RWPE2 (cell line): Measurements from ENCODE around the gene DNAH5.
"Not testable (repeated sequence)": the region's sequence is repeated elsewhere in the genome, so short reads cannot be mapped to it uniquely, and the experiment has no call there.

Experiments used
- ATAC-seq: fragments of 200-7000 bp; cut with Tn5 transposase; 3 replicates; pipeline ENCODE4 v1.9.1; 2021; ENCODE audit warnings: low read depth
- DNase-seq: peaks from one replicate; pipeline ENCODE4 v3.0.0-alpha.2; 2020; ENCODE audit warnings: low spot score
- H3K27ac ChIP-seq: fragments of 450-650 bp; 2 replicates; pipeline ENCODE4 v1.5.1; 2017; ENCODE audit warnings: mild to moderate bottlenecking; ENCODE audit not compliant: poor library complexity, severe bottlenecking
- H3K27me3 ChIP-seq: fragments of 250-450 bp; sonication (Bioruptor Pico); 2 replicates; pipeline ENCODE4 v1.5.1; 2021; ENCODE audit warnings: mild to moderate bottlenecking, moderate library complexity; ENCODE audit not compliant: insufficient read depth, poor library complexity, severe bottlenecking
- H3K36me3 ChIP-seq: fragments of 250-450 bp; sonication (Bioruptor Pico); 2 replicates; pipeline ENCODE4 v1.5.1; 2020; ENCODE audit warnings: low read depth, mild to moderate bottlenecking, moderate library complexity
- H3K4me1 ChIP-seq: fragments of 250-450 bp; sonication (Bioruptor Pico); 2 replicates; pipeline ENCODE4 v1.5.1; 2021; ENCODE audit warnings: mild to moderate bottlenecking, moderate library complexity; ENCODE audit not compliant: insufficient read depth, poor library complexity, severe bottlenecking
- H3K4me3 ChIP-seq: fragments of 250-450 bp; sonication (Bioruptor Pico); 2 replicates; pipeline ENCODE4 v1.5.1; 2021; ENCODE audit warnings: mild to moderate bottlenecking, moderate library complexity; ENCODE audit not compliant: severe bottlenecking
- H3K9me3 ChIP-seq: fragments of 250-450 bp; sonication (Bioruptor Pico); 2 replicates; pipeline ENCODE4 v1.5.1; 2021; ENCODE audit warnings: mild to moderate bottlenecking, moderate library complexity; ENCODE audit not compliant: severe bottlenecking
- TF ChIP-seq, protein P1 (sequence below): fragments of 450-650 bp; IDR thresholded peaks from one replicate; pipeline ENCODE4 v1.5.1; 2017; ENCODE audit warnings: mild to moderate bottlenecking, moderate library complexity; ENCODE audit not compliant: poor library complexity, severe bottlenecking

DNAH5 gene

DNA sequence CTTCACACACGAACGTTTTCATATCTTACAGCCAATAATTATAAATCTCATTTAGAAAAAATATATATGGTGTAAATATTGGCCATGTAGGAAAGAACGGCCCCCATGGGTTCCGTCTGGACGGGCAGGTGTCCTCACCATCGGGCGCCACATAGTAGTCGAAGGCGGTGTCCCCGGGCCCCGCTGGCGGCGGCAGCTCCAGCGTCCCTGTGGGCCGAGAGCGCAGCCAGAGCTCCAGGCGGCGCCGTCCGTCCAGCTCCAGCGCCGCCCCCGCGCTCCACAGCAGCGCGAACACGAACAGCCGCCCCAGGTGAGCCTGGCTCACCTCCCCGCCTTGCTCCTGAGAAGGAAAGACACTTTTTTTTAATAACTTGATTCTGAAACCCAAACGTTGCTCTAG lies 134.6 kb downstream of the DNAH5 start:
- Histone ChIP-seq H3K4me1 (no peaks in the 10 kb centered on the region), H3K9me3 (no peaks in the 10 kb centered on the region), H3K27ac (no peak overlapping the region), H3K36me3 (no peaks in the 10 kb centered on the region), H3K4me3 (peak overlapping the region; percentile 7), H3K27me3 (no peaks in the 10 kb centered on the region)
- TF ChIP-seq, protein P1, sequence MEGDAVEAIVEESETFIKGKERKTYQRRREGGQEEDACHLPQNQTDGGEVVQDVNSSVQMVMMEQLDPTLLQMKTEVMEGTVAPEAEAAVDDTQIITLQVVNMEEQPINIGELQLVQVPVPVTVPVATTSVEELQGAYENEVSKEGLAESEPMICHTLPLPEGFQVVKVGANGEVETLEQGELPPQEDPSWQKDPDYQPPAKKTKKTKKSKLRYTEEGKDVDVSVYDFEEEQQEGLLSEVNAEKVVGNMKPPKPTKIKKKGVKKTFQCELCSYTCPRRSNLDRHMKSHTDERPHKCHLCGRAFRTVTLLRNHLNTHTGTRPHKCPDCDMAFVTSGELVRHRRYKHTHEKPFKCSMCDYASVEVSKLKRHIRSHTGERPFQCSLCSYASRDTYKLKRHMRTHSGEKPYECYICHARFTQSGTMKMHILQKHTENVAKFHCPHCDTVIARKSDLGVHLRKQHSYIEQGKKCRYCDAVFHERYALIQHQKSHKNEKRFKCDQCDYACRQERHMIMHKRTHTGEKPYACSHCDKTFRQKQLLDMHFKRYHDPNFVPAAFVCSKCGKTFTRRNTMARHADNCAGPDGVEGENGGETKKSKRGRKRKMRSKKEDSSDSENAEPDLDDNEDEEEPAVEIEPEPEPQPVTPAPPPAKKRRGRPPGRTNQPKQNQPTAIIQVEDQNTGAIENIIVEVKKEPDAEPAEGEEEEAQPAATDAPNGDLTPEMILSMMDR, result peak; percentile 20
- DNase-seq, result no peak
- peak; percentile 81 for ATAC-seq

GRCh38 chr5:13804336-13804735 lies 140.2 kb downstream of the DNAH5 start:
- no peak overlapping the region for H3K4me3 ChIP-seq
- no peak overlapping the region for H3K27ac ChIP-seq
- ATAC-seq (no peak), DNase-seq (no peak)
- no peaks in the 10 kb centered on the region for H3K36me3 ChIP-seq
- H3K4me1 ChIP-seq, result no peaks in the 10 kb centered on the region
- H3K9me3 ChIP-seq, result no peaks in the 10 kb centered on the region
- TF ChIP-seq, protein P1, result no peak
- no peaks in the 10 kb centered on the region for H3K27me3 ChIP-seq

- H3K27ac ChIP-seq, H3K36me3 ChIP-seq, H3K4me1 ChIP-seq, H3K4me3 ChIP-seq, ATAC-seq, DNase-seq, H3K9me3 ChIP-seq, H3K27me3 ChIP-seq: not testable (repeated sequence)
Observed at GRCh38 chr5:13798569-13798968, 145.9 kb downstream of the DNAH5 start.

DNA sequence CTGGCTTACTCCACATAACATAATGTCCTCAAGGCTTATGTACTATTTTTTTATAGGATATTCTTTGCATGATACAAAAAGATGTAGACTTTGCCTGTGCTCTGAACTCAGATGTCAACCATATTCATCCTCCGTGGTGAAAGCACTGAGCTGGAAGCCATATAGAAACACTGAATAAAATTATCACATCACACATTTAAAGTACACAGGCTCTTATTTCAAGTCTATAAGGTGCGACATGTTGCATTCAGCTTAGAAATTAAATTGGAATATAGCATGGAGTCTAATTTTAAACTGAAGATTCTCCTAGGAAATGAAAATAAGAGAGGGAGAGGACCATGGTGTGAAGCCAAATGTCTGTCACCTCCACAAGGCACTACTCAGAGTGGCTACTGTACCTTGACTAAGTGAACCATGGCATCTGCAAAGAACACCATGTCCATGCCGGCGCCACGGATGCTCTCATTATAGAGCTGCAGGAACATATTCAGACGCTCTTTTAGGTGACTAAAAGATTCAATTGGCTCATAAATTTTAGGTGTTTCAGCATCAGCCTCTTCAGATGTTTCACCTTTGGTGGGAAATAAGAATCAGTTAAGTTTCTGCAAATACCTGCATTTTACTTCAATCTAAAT lies 158.6 kb downstream of the DNAH5 start:
- no peak for ATAC-seq

GRCh38 chr5:13783726-13784125 lies 160.8 kb downstream of the DNAH5 start:
- no peak for DNase-seq
- Histone ChIP-seq H3K4me3 (no peak overlapping the region), H3K4me1 (no peaks in the 10 kb centered on the region), H3K9me3 (no peaks in the 10 kb centered on the region), H3K36me3 (no peaks in the 10 kb centered on the region), H3K27ac (no peak overlapping the region), H3K27me3 (no peaks in the 10 kb centered on the region)
- TF ChIP-seq, protein P1, result no peak
- no peak for ATAC-seq

More for the DNA sequence above, 158.6 kb downstream of the DNAH5 start:
- DNase-seq, result no peak
- H3K27ac ChIP-seq, result no peak overlapping the region
- TF ChIP-seq, protein P1, result no peak
- H3K27me3 ChIP-seq, result no peaks in the 10 kb centered on the region
- H3K9me3 ChIP-seq, result no peaks in the 10 kb centered on the region
- H3K4me3 ChIP-seq, result no peak overlapping the region
- H3K4me1 ChIP-seq, result no peaks in the 10 kb centered on the region
- no peaks in the 10 kb centered on the region for H3K36me3 ChIP-seq
